H9 (cell line): ENCODE measurements around the gene FKBP1C. TPM values are rescaled to one million over a fixed set of nuclear protein-coding genes. Genes with fewer than 3 reads are reported as not detected.

Experiments
- DNase-seq: peaks from one replicate; pipeline ENCODE4 v3.0.0-alpha.2; 2017
- H2AFZ ChIP-seq: one replicate; pipeline ENCODE4 v1.6.1; 2013; ENCODE audit warnings: mild to moderate bottlenecking, low read length, control low read depth, moderate library complexity
- H2AK5ac ChIP-seq: 2 replicates; pipeline ENCODE4 v1.6.1; 2013; ENCODE audit warnings: low read length, control low read depth, mixed read lengths; ENCODE audit not compliant: insufficient read length
- H2BK120ac ChIP-seq: one replicate; pipeline ENCODE4 v1.6.1; 2013; ENCODE audit warnings: low read depth, mild to moderate bottlenecking, low read length, control low read depth, inconsistent platforms; ENCODE audit not compliant: poor library complexity, severe bottlenecking
- H2BK12ac ChIP-seq: 2 replicates; pipeline ENCODE4 v1.6.1; 2013; ENCODE audit warnings: low read length, control low read depth, mixed read lengths, low read depth; ENCODE audit not compliant: insufficient read length
- H2BK15ac ChIP-seq: 2 replicates; pipeline ENCODE4 v1.6.1; 2013; ENCODE audit warnings: low read depth, low read length, control low read depth
- H2BK20ac ChIP-seq: one replicate; pipeline ENCODE4 v1.6.1; 2013; ENCODE audit warnings: low read depth, mild to moderate bottlenecking, low read length, control low read depth, inconsistent platforms; ENCODE audit not compliant: poor library complexity, severe bottlenecking
- H2BK5ac ChIP-seq: 2 replicates; pipeline ENCODE4 v1.6.1; 2013; ENCODE audit warnings: low read length, control low read depth, mixed read lengths; ENCODE audit not compliant: insufficient read length
- H3K14ac ChIP-seq: 2 replicates; pipeline ENCODE4 v1.6.1; 2013; ENCODE audit warnings: low read length, control low read depth; ENCODE audit not compliant: insufficient read depth
- H3K18ac ChIP-seq: 2 replicates; pipeline ENCODE4 v1.6.1; 2013; ENCODE audit warnings: low read depth, mild to moderate bottlenecking, mixed read lengths, low read length, control low read depth; ENCODE audit not compliant: insufficient read length
- H3K23ac ChIP-seq: 2 replicates; pipeline ENCODE4 v1.6.1; 2013; ENCODE audit warnings: low read length, control low read depth, mixed read lengths, low read depth; ENCODE audit not compliant: insufficient read length
- H3K23me2 ChIP-seq: 2 replicates; pipeline ENCODE4 v1.6.1; 2013; ENCODE audit warnings: low read depth, mild to moderate bottlenecking, mixed read lengths, low read length, control low read depth; ENCODE audit not compliant: insufficient read length, poor library complexity, severe bottlenecking
- H3K27ac ChIP-seq: 2 replicates; pipeline ENCODE4 v1.5.1; 2013; ENCODE audit warnings: low read length, control low read depth, mixed read lengths, low read depth; ENCODE audit not compliant: insufficient read length
- H3K27me3 ChIP-seq: 2 replicates; pipeline ENCODE4 v1.6.1; 2013; ENCODE audit warnings: low read length, control low read depth, inconsistent platforms; ENCODE audit not compliant: insufficient read depth
- H3K4ac ChIP-seq: 2 replicates; pipeline ENCODE4 v1.6.1; 2013; ENCODE audit warnings: low read depth, mild to moderate bottlenecking, control low read depth, inconsistent platforms, low read length, moderate library complexity
- H3K4me1 ChIP-seq: 2 replicates; pipeline ENCODE4 v1.6.1; 2013; ENCODE audit warnings: low read length, control low read depth, inconsistent platforms; ENCODE audit not compliant: insufficient read depth
- H3K4me2 ChIP-seq: 2 replicates; pipeline ENCODE4 v1.6.1; 2013; ENCODE audit warnings: low read length, control low read depth, mixed read lengths; ENCODE audit not compliant: insufficient read length, insufficient read depth
- H3K56ac ChIP-seq: 2 replicates; pipeline ENCODE4 v1.6.1; 2013; ENCODE audit warnings: low read depth, mild to moderate bottlenecking, mixed read lengths, low read length, control low read depth; ENCODE audit not compliant: insufficient read length
- H3K79me1 ChIP-seq: 2 replicates; pipeline ENCODE4 v1.6.1; 2013; ENCODE audit warnings: low read depth, mild to moderate bottlenecking, moderate library complexity, low read length, control low read depth, inconsistent platforms; ENCODE audit not compliant: insufficient read depth, poor library complexity, severe bottlenecking
- H3K79me2 ChIP-seq: 2 replicates; pipeline ENCODE4 v1.6.1; 2013; ENCODE audit warnings: low read length, control low read depth, inconsistent platforms; ENCODE audit not compliant: insufficient read depth
- H3K9ac ChIP-seq: 2 replicates; pipeline ENCODE4 v1.6.1; 2013; ENCODE audit warnings: low read length, control low read depth, mixed read lengths; ENCODE audit not compliant: insufficient read length; ENCODE audit errors: extremely low read depth
- H3K9me3 ChIP-seq: one replicate; pipeline ENCODE4 v1.6.1; 2013; ENCODE audit warnings: low read depth, low read length, inconsistent platforms; ENCODE audit not compliant: control insufficient read depth
- H3T11ph ChIP-seq: one replicate; pipeline ENCODE4 v1.6.1; 2013; ENCODE audit warnings: mild to moderate bottlenecking, low read length, control low read depth, inconsistent platforms
- H4K20me1 ChIP-seq: one replicate; pipeline ENCODE4 v1.6.1; 2013; ENCODE audit not compliant: control insufficient read depth, insufficient read length, insufficient read depth
- H4K5ac ChIP-seq: 2 replicates; pipeline ENCODE4 v1.6.1; 2013; ENCODE audit warnings: low read depth, mild to moderate bottlenecking, mixed read lengths, low read length, control low read depth; ENCODE audit not compliant: insufficient read length
- H4K8ac ChIP-seq: replicated peaks from 2 replicates; pipeline ENCODE4 v1.6.1; 2013; ENCODE audit warnings: low read length, control low read depth, mixed read lengths, low read depth; ENCODE audit not compliant: insufficient read length
- H4K91ac ChIP-seq: 2 replicates; pipeline ENCODE4 v1.6.1; 2013; ENCODE audit warnings: low read depth, mild to moderate bottlenecking, moderate library complexity, mixed read lengths, low read length, control low read depth; ENCODE audit not compliant: insufficient read length
- H3K27ac Mint-ChIP-seq, 3 experiments: 2 replicates in 2 of 3; 3 replicates in 1 of 3; pipeline ENCODE4 v1.8.0; 2020 to 2021; ENCODE audit warnings: mixed read lengths in 3 of 3, mild to moderate bottlenecking in 1 of 3, moderate library complexity in 1 of 3
- H3K27me3 Mint-ChIP-seq: 2 replicates; pipeline ENCODE4 v1.8.0; 2021; ENCODE audit warnings: low read depth, mild to moderate bottlenecking, moderate library complexity, mixed read lengths
- H3K36me3 Mint-ChIP-seq, 3 experiments: 2 replicates in 2 of 3; 3 replicates in 1 of 3; pipeline ENCODE4 v1.8.0; 2020 to 2021; ENCODE audit warnings: low read depth in 3 of 3, mixed read lengths in 3 of 3; ENCODE audit not compliant: insufficient read depth in 1 of 3
- H3K4me1 Mint-ChIP-seq, 2 experiments: 2 replicates each; pipeline ENCODE4 v1.8.0; 2020; ENCODE audit warnings: mixed read lengths in 2 of 2
- H3K4me3 Mint-ChIP-seq, 2 experiments: 2 replicates in 1 of 2; 3 replicates in 1 of 2; pipeline ENCODE4 v1.8.0; 2020 to 2021; ENCODE audit warnings: mild to moderate bottlenecking in 2 of 2, mixed read lengths in 2 of 2, moderate library complexity in 1 of 2
- H3K9me3 Mint-ChIP-seq, 2 experiments: 2 replicates in 1 of 2; 3 replicates in 1 of 2; pipeline ENCODE4 v1.8.0; 2020; ENCODE audit warnings: mild to moderate bottlenecking in 2 of 2, mixed read lengths in 2 of 2, moderate library complexity in 1 of 2
- CTCF ChIP-seq: fragments of 200-600 bp; sonication (generic); conservative IDR thresholded peaks from 3 replicates; pipeline ENCODE4 v1.8.0; 2021; ENCODE audit warnings: antibody characterized with exemption, mild to moderate bottlenecking
- total RNA-seq: library from RNA; stranded (reverse); gene quantifications from 2 replicates; pipeline ENCODE4 v1.2.1, GENCODE V29; 2021

Gene FKBP1C
- total RNA-seq, 1 experiment from 2014 or later, result 0.52 TPM

DNA sequence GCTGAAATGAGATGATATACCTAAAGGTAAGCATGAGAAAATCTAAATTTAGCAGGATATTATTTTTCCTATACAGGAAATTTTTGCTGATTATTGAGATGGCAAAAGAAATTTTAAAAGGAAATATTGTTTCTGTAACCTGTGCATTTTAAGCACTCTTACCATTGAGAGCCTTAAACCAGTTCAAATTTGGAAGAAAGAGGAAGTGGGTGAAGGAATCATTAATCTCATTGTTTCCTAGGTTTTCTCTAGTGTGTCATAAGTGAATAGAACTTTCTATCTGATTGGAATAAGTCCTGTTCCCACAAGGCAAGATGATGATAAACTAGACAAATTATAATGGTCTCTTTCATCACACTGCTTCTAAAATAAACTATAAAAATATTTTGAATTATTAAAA is 22.4 kb upstream of the FKBP1C start:
- no peaks in the 10 kb centered on the region for H3K4me1 Mint-ChIP-seq
- Histone ChIP-seq H3K9me3 (no peaks in the 10 kb centered on the region), H3K4me1 (no peaks in the 10 kb centered on the region), H3K23ac (no peak overlapping the region), H3K27me3 (no peaks in the 10 kb centered on the region), H2AFZ (no peak overlapping the region), H3K9ac (no peak overlapping the region), H3K27ac (no peak overlapping the region), H3K4ac (no peak overlapping the region), H4K91ac (no peak overlapping the region), H4K20me1 (no peaks in the 10 kb centered on the region), H3K79me2 (no peaks in the 10 kb centered on the region), H2BK12ac (no peak overlapping the region), H4K8ac (no peak overlapping the region), H3K23me2 (no peaks in the 10 kb centered on the region), H2AK5ac (no peak overlapping the region), H4K5ac (no peak overlapping the region), H3K79me1 (no peaks in the 10 kb centered on the region), H2BK5ac (no peak overlapping the region), H2BK120ac (no peak overlapping the region), H3K18ac (no peak overlapping the region), H3K56ac (no peak overlapping the region), H3K14ac (no peak overlapping the region), H3K4me2 (no peak overlapping the region), H2BK20ac (no peak overlapping the region), H2BK15ac (no peak overlapping the region), H3T11ph (no peak overlapping the region)
- H3K27me3 Mint-ChIP-seq, result no peaks in the 10 kb centered on the region; the same call in 1 of the 2 replicates
- TF ChIP-seq CTCF, result no peak
- no peak for DNase-seq
- no peaks in the 10 kb centered on the region for H3K36me3 Mint-ChIP-seq
- no peak overlapping the region for H3K27ac Mint-ChIP-seq
- peaks cover 2 to 5% of the 10 kb centered on the region in 2 experiments; a peak in 3 of 5 replicates for H3K9me3 Mint-ChIP-seq
- H3K4me3 Mint-ChIP-seq, result no peak overlapping the region
